Activated naive CD8-positive, alpha-beta T cell treated with anti-CD3 and anti-CD28 coated beads for 36 hours (primary cell): ENCODE results near the gene TSPAN13. TPM values are rescaled to one million over a fixed set of nuclear protein-coding genes. Genes with fewer than 3 reads are reported as not detected.

Experiments
- DNase-seq: peaks from one replicate; pipeline ENCODE4 v3.0.0; 2021
- H3K27ac Mint-ChIP-seq: one replicate; pipeline ENCODE4 v1.8.0; 2022; ENCODE audit warnings: mild to moderate bottlenecking, moderate library complexity, mixed read lengths
- H3K27me3 Mint-ChIP-seq: one replicate; pipeline ENCODE4 v1.8.0; 2022; ENCODE audit warnings: mild to moderate bottlenecking, mixed read lengths
- H3K36me3 Mint-ChIP-seq: one replicate; pipeline ENCODE4 v1.8.0; 2021; ENCODE audit warnings: mild to moderate bottlenecking, mixed read lengths
- H3K4me1 Mint-ChIP-seq: one replicate; pipeline ENCODE4 v1.8.0; 2021; ENCODE audit warnings: mixed read lengths
- H3K4me3 Mint-ChIP-seq: one replicate; pipeline ENCODE4 v1.8.0; 2022; ENCODE audit warnings: mild to moderate bottlenecking, moderate library complexity, mixed read lengths
- H3K9me3 Mint-ChIP-seq: one replicate; pipeline ENCODE4 v1.8.0; 2022; ENCODE audit warnings: mixed read lengths
- total RNA-seq, 2 experiments: library from RNA; stranded (reverse); gene quantifications; one replicate each; pipeline ENCODE4 v1.2.3, GENCODE V29; 2021

Gene TSPAN13
- total RNA-seq, 2 experiments from 2014 or later: 1.1 to 1.4 TPM

GRCh38 chr7:16804674-16805439 is 51.3 kb downstream of the TSPAN13 start, which contains the start of gene AGR2:
TSS of gene AGR2 (minus strand) at chr7:16804999. CDS start at chr7:16801796, 3,203 bp downstream.
- Mint-ChIP-seq H3K27ac (no peak within 1 kb of the TSS), H3K36me3 (no peaks in the 10 kb centered on the region), H3K9me3 (no peaks in the 10 kb centered on the region), H3K4me3 (no peak within 1 kb of the TSS), H3K4me1 (no peaks in the 10 kb centered on the region), H3K27me3 (peaks cover 4% of the 10 kb centered on the region)
- no peak for DNase-seq

DNA sequence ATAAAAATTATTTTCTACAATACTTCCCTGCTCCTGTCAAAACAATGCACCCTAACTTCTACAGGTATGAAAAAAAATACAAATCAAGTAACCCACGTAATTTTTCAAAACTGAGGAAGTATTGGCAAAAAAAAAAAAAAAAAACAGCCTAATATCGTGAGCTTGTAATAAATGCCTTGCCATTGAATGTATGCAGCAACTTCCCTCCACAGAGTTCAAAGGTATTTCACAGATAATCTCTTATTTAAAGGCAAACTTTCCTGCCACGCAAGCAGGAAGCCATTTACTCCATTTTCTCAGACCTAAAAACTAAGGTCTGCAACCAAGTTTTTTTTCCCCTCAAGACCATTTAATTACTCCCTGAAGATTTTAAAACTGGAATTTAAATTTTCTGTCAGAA is 51.9 kb downstream of the TSPAN13 start:
- Mint-ChIP-seq H3K4me3 (no peak overlapping the region), H3K27ac (no peak overlapping the region), H3K36me3 (no peaks in the 10 kb centered on the region), H3K9me3 (no peaks in the 10 kb centered on the region), H3K27me3 (peaks cover 4% of the 10 kb centered on the region), H3K4me1 (no peaks in the 10 kb centered on the region)
- no peak for DNase-seq

DNA sequence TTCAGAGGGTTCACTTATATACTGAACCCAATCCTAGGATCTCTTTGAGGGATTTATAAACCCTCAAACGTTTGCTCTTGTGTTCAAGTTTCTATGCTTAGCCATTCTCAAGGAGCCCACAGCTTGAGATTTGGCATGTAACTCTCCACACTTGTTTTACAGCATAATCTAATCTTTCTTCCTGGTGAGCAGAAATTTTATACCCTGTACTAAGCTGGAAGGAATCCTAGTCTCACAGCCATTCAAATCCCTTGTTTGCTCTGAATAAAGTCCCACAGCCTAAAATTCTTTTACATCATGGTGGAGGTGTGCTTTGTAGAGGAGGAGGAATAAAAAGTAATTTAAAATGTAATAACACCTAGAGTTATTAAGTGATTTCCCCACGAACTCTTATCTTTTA is 56.6 kb downstream of the TSPAN13 start:
- Mint-ChIP-seq H3K4me1 (no peaks in the 10 kb centered on the region), H3K4me3 (no peak overlapping the region), H3K36me3 (no peaks in the 10 kb centered on the region), H3K9me3 (no peaks in the 10 kb centered on the region), H3K27me3 (no peaks in the 10 kb centered on the region), H3K27ac (no peak overlapping the region)
- no peak for DNase-seq

- DNase-seq: no peak
- H3K27ac Mint-ChIP-seq: no peak overlapping the region
- H3K36me3 Mint-ChIP-seq: no peaks in the 10 kb centered on the region
- no peaks in the 10 kb centered on the region for H3K9me3 Mint-ChIP-seq
- H3K4me3 Mint-ChIP-seq: no peak overlapping the region
- H3K27me3 Mint-ChIP-seq: peaks cover under 1% of the 10 kb centered on the region
- no peaks in the 10 kb centered on the region for H3K4me1 Mint-ChIP-seq
Observed at GRCh38 chr7:16810573-16810972, 57.0 kb downstream of the TSPAN13 start.

- Mint-ChIP-seq H3K27me3 (peaks cover 4% of the 10 kb centered on the region), H3K9me3 (no peaks in the 10 kb centered on the region), H3K4me1 (no peaks in the 10 kb centered on the region), H3K36me3 (no peaks in the 10 kb centered on the region), H3K4me3 (no peak overlapping the region), H3K27ac (no peak overlapping the region)
- no peak for DNase-seq
Observed at GRCh38 chr7:16811551-16811950, 58.0 kb downstream of the TSPAN13 start.

DNA sequence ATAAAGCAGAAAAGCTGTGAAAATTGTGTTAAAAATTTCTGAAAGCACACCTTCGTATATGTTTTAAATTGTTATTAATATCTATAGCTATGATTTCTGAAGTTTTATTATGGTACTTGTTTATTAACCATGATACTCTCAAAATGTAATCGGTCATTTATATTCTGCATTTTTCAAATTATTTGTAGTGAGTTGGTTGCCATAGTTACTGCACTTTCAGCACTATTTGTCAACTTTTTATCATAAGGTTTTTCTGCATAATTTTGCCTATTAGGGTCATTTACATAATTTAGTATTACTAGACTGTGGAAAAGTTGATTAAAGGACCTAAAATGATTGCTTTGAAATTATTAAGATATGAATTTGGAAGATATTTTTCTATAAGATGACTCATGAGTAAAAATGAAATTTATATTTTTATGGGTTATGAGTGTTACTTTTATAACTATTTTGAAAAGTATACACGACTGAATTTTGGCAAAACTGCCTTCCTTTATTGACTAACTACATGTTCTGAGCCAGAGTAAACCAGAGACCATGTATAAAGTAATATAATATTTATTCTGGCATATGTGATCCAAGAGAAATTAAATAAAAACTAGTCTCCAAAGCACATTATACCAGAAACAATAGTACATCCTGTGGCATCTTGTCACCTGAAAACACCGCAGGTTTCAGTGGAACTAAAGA is 59.1 kb downstream of the TSPAN13 start:
- Mint-ChIP-seq H3K4me3 (no peak overlapping the region), H3K9me3 (no peaks in the 10 kb centered on the region)

GRCh38 chr7:16813232-16813616 is 59.7 kb downstream of the TSPAN13 start:
- no peak for DNase-seq
- Mint-ChIP-seq H3K27me3 (peaks cover 7% of the 10 kb centered on the region), H3K4me3 (no peak overlapping the region), H3K4me1 (no peaks in the 10 kb centered on the region), H3K27ac (no peak overlapping the region), H3K9me3 (no peaks in the 10 kb centered on the region), H3K36me3 (no peaks in the 10 kb centered on the region)

More for the DNA sequence above, 59.1 kb downstream of the TSPAN13 start:
- Mint-ChIP-seq H3K36me3 (no peaks in the 10 kb centered on the region), H3K4me1 (no peaks in the 10 kb centered on the region), H3K27me3 (peaks cover 7% of the 10 kb centered on the region), H3K27ac (no peak overlapping the region)
- DNase-seq: no peak

DNA sequence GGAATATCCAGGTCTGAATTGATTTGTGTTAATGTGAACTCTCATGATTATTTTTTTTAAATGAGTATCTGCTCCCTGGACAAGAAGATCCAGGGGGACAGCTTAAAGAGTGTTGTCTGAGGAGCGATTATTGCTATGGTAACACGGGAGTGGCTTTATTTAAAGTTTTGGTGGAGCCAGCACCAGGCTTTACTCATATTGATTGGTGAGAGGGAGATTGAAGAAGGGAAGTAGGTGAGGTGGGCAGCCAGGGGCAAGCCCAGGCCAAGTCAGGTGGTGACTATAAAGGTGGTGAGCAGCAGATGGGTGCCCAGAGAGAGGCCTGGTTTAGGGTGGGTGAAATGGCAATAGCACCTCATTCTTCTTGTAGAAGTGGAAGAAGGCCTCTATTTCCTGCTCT is 61.4 kb downstream of the TSPAN13 start:
- peaks cover 7% of the 10 kb centered on the region for H3K27me3 Mint-ChIP-seq
- no peak overlapping the region for H3K27ac Mint-ChIP-seq
- no peaks in the 10 kb centered on the region for H3K4me1 Mint-ChIP-seq
- H3K4me3 Mint-ChIP-seq: no peak overlapping the region
- H3K9me3 Mint-ChIP-seq: no peaks in the 10 kb centered on the region
- no peaks in the 10 kb centered on the region for H3K36me3 Mint-ChIP-seq
- no peak for DNase-seq

GRCh38 chr7:16816824-16817223 is 63.3 kb downstream of the TSPAN13 start:
- peaks cover 13% of the 10 kb centered on the region for H3K27me3 Mint-ChIP-seq
- H3K4me3 Mint-ChIP-seq: no peak overlapping the region
- no peaks in the 10 kb centered on the region for H3K36me3 Mint-ChIP-seq
- no peak overlapping the region for H3K27ac Mint-ChIP-seq
- no peaks in the 10 kb centered on the region for H3K4me1 Mint-ChIP-seq
- no peaks in the 10 kb centered on the region for H3K9me3 Mint-ChIP-seq
- DNase-seq: no peak

GRCh38 chr7:16817536-16817935 is 64.0 kb downstream of the TSPAN13 start:
- DNase-seq: no peak

DNA sequence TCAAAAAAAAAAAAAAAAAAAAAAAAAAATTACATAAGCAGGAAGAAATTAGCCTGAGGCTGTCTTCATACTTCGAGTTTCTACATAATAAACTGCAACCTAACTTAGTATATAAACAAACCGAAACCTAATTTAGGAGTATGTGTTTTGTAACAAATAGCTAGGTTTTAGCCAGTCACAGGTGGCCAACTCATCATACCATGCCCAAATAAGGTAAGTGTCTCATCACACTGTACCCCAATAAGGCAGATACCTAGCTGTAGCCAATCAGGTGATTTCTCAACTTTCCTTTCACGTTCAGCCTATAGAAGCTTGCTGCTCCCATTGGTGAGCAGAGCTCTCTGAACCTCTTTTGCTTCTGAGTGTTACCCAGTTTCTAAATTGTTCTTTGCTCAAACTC is 65.2 kb downstream of the TSPAN13 start:
- H3K36me3 Mint-ChIP-seq: no peaks in the 10 kb centered on the region
- no peaks in the 10 kb centered on the region for H3K4me1 Mint-ChIP-seq
- no peak overlapping the region for H3K27ac Mint-ChIP-seq
- no peak overlapping the region for H3K4me3 Mint-ChIP-seq
- H3K9me3 Mint-ChIP-seq: no peaks in the 10 kb centered on the region
- no peak for DNase-seq
- peaks cover 16% of the 10 kb centered on the region for H3K27me3 Mint-ChIP-seq

More at GRCh38 chr7:16817536-16817935, 64.0 kb downstream of the TSPAN13 start:
- Mint-ChIP-seq H3K27ac (no peak overlapping the region), H3K4me3 (no peak overlapping the region), H3K27me3 (peaks cover 13% of the 10 kb centered on the region), H3K36me3 (no peaks in the 10 kb centered on the region), H3K4me1 (no peaks in the 10 kb centered on the region), H3K9me3 (no peaks in the 10 kb centered on the region)

DNA sequence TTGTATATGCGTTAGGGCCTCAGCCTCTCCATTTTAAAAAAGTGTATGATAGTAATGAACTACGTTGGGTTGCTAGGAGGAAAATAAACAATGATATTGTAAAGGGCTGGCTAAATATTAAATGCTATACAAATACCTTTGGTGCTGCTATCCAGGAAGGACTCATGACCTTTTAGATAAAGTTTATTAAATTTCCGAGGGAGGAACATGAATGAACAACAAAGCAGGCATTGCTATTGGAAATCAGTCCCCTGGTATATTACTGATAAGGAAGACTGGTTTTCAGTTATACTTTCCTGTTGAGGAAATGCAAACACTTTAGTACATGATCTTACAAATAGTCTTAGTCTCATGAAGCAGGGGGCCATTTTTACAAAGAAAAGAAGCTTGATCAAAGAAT is 68.5 kb downstream of the TSPAN13 start:
- H3K27me3 Mint-ChIP-seq: peaks cover 17% of the 10 kb centered on the region
- H3K36me3 Mint-ChIP-seq: no peaks in the 10 kb centered on the region
- H3K4me3 Mint-ChIP-seq: no peak overlapping the region
- no peaks in the 10 kb centered on the region for H3K9me3 Mint-ChIP-seq
- no peak overlapping the region for H3K27ac Mint-ChIP-seq
- DNase-seq: no peak
- no peaks in the 10 kb centered on the region for H3K4me1 Mint-ChIP-seq

- DNase-seq: no peak
- Mint-ChIP-seq H3K36me3 (no peaks in the 10 kb centered on the region), H3K4me3 (no peak overlapping the region), H3K9me3 (peaks cover 8% of the 10 kb centered on the region), H3K27ac (no peak overlapping the region), H3K27me3 (peaks cover 25% of the 10 kb centered on the region), H3K4me1 (no peaks in the 10 kb centered on the region)
Observed at GRCh38 chr7:16826060-16826459, 72.5 kb downstream of the TSPAN13 start.

- Mint-ChIP-seq H3K27me3 (peaks cover 8% of the 10 kb centered on the region), H3K36me3 (no peaks in the 10 kb centered on the region), H3K27ac (no peak overlapping the region), H3K9me3 (peaks cover 6% of the 10 kb centered on the region), H3K4me3 (no peak overlapping the region), H3K4me1 (no peaks in the 10 kb centered on the region)
- DNase-seq: no peak
Observed at GRCh38 chr7:16833373-16833772, 79.8 kb downstream of the TSPAN13 start.
